Measurements from ENCODE around the gene SLC1A6. TPM values are rescaled to one million over a fixed set of nuclear protein-coding genes. Genes with fewer than 3 reads are reported as not detected.

The SLC1A6 gene
- polyA plus RNA-seq, 1 donor from 2014 or later, result 46.6 TPM

- Histone ChIP-seq H4K20me1 (ENCODE audit: insufficient read depth) (no peaks in the 10 kb centered on the region), H3K9me2 (ENCODE audit: insufficient read depth, low read length) (no peaks in the 10 kb centered on the region), H3K79me2 (replicated peaks; ENCODE audit: insufficient read depth, low read length) (no peaks in the 10 kb centered on the region), H3K9me3 (ENCODE audit: low read length) (no peaks in the 10 kb centered on the region), H3K4me3 (ENCODE audit: low read length) (no peak overlapping the region), H3K4me2 (ENCODE audit: low read length) (no peak overlapping the region), H3K36me3 (ENCODE audit: insufficient read depth, low read length) (no peaks in the 10 kb centered on the region), H3K27ac (ENCODE audit: low read length) (no peak overlapping the region), H3K9ac (ENCODE audit: low read length) (no peak overlapping the region), H2AFZ (ENCODE audit: low read depth, low read length) (no peak overlapping the region), H3K27me3 (ENCODE audit: insufficient read depth, low read depth, low read length) (peaks cover 26% of the 10 kb centered on the region), H3F3A (ENCODE audit: insufficient read depth, low read length, poor library complexity, severe bottlenecking) (no peaks in the 10 kb centered on the region)
- TF ChIP-seq POLR2AphosphoS5 (IDR thresholded peaks at IDR 0.05) (no peak), EP300 (conservative IDR thresholded peaks at IDR 0.05; ENCODE audit: poor library complexity, severe bottlenecking) (no peak), EZH2 (IDR thresholded peaks at IDR 0.05; ENCODE audit: borderline replicate concordance, insufficient read depth, low read length, poor library complexity, severe bottlenecking) (no peak), RAD21 (conservative IDR thresholded peaks at IDR 0.05) (no peak), MXI1 (conservative IDR thresholded peaks at IDR 0.05; ENCODE audit: poor library complexity, severe bottlenecking) (no peak), SMC3 (conservative IDR thresholded peaks at IDR 0.05; ENCODE audit: poor library complexity) (no peak), TAF1 (IDR thresholded peaks at IDR 0.05; ENCODE audit: low read depth) (no peak)
- TF ChIP-seq, protein P1, sequence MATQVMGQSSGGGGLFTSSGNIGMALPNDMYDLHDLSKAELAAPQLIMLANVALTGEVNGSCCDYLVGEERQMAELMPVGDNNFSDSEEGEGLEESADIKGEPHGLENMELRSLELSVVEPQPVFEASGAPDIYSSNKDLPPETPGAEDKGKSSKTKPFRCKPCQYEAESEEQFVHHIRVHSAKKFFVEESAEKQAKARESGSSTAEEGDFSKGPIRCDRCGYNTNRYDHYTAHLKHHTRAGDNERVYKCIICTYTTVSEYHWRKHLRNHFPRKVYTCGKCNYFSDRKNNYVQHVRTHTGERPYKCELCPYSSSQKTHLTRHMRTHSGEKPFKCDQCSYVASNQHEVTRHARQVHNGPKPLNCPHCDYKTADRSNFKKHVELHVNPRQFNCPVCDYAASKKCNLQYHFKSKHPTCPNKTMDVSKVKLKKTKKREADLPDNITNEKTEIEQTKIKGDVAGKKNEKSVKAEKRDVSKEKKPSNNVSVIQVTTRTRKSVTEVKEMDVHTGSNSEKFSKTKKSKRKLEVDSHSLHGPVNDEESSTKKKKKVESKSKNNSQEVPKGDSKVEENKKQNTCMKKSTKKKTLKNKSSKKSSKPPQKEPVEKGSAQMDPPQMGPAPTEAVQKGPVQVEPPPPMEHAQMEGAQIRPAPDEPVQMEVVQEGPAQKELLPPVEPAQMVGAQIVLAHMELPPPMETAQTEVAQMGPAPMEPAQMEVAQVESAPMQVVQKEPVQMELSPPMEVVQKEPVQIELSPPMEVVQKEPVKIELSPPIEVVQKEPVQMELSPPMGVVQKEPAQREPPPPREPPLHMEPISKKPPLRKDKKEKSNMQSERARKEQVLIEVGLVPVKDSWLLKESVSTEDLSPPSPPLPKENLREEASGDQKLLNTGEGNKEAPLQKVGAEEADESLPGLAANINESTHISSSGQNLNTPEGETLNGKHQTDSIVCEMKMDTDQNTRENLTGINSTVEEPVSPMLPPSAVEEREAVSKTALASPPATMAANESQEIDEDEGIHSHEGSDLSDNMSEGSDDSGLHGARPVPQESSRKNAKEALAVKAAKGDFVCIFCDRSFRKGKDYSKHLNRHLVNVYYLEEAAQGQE (IDR thresholded peaks at IDR 0.05; ENCODE audit: borderline replicate concordance), result no peak
- TF ChIP-seq, protein P2, sequence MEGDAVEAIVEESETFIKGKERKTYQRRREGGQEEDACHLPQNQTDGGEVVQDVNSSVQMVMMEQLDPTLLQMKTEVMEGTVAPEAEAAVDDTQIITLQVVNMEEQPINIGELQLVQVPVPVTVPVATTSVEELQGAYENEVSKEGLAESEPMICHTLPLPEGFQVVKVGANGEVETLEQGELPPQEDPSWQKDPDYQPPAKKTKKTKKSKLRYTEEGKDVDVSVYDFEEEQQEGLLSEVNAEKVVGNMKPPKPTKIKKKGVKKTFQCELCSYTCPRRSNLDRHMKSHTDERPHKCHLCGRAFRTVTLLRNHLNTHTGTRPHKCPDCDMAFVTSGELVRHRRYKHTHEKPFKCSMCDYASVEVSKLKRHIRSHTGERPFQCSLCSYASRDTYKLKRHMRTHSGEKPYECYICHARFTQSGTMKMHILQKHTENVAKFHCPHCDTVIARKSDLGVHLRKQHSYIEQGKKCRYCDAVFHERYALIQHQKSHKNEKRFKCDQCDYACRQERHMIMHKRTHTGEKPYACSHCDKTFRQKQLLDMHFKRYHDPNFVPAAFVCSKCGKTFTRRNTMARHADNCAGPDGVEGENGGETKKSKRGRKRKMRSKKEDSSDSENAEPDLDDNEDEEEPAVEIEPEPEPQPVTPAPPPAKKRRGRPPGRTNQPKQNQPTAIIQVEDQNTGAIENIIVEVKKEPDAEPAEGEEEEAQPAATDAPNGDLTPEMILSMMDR (IDR thresholded peaks at IDR 0.05; ENCODE audit: poor library complexity, severe bottlenecking), result no peak
These were observed 36.4 kb upstream of the SLC1A6 start for GRCh38 chr19:15015946-15016542.

DNA sequence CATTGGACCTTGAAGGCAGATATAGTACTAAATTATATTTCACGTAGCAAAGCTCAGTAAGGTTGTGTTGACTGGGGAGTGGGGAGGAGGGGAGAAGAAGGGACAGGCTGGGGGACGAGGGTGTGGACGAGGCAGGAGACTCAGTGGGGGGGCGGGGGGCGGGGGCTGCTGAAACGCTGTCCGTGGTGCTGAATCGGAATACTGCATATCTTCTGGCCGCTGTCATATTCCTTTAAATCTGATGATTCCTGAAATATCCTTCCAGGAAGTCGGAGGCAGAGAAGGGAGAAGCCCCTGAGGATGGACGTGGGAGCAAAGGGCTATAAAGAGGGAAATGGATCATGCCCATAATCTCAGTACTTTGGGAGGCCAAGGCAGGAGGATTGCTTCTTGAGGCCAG is 34.9 kb upstream of the SLC1A6 start:
- no peak overlapping the region for H3K4me3 ChIP-seq (ENCODE audit: low read length)
- no peak for TF ChIP-seq EZH2 (IDR thresholded peaks at IDR 0.05; ENCODE audit: borderline replicate concordance, insufficient read depth, low read length, poor library complexity, severe bottlenecking)
- no peak for TF ChIP-seq RAD21 (conservative IDR thresholded peaks at IDR 0.05)
- TF ChIP-seq TAF1 (IDR thresholded peaks at IDR 0.05; ENCODE audit: low read depth), result no peak
- TF ChIP-seq POLR2AphosphoS5 (IDR thresholded peaks at IDR 0.05), result no peak
- TF ChIP-seq MXI1 (conservative IDR thresholded peaks at IDR 0.05; ENCODE audit: poor library complexity, severe bottlenecking), result no peak
- TF ChIP-seq, protein P1 (IDR thresholded peaks at IDR 0.05; ENCODE audit: borderline replicate concordance), result no peak
- no peak for TF ChIP-seq SMC3 (conservative IDR thresholded peaks at IDR 0.05; ENCODE audit: poor library complexity)
- TF ChIP-seq EP300 (conservative IDR thresholded peaks at IDR 0.05; ENCODE audit: poor library complexity, severe bottlenecking), result no peak
- TF ChIP-seq, protein P2 (IDR thresholded peaks at IDR 0.05; ENCODE audit: poor library complexity, severe bottlenecking), result no peak
- H3K79me2 ChIP-seq (replicated peaks; ENCODE audit: insufficient read depth, low read length), result no peaks in the 10 kb centered on the region
- no peak overlapping the region for H3K9ac ChIP-seq (ENCODE audit: low read length)
- no peaks in the 10 kb centered on the region for H3K9me2 ChIP-seq (ENCODE audit: insufficient read depth, low read length)
- no peaks in the 10 kb centered on the region for H3F3A ChIP-seq (ENCODE audit: insufficient read depth, low read length, poor library complexity, severe bottlenecking)
- peaks cover 33% of the 10 kb centered on the region for H3K27me3 ChIP-seq (ENCODE audit: insufficient read depth, low read depth, low read length)
- H3K27ac ChIP-seq (ENCODE audit: low read length), result no peak overlapping the region
- no peaks in the 10 kb centered on the region for H4K20me1 ChIP-seq (ENCODE audit: insufficient read depth)
- H3K9me3 ChIP-seq (ENCODE audit: low read length), result no peaks in the 10 kb centered on the region
- no peak overlapping the region for H2AFZ ChIP-seq (ENCODE audit: low read depth, low read length)
- H3K4me2 ChIP-seq (ENCODE audit: low read length), result no peak overlapping the region
- H3K36me3 ChIP-seq (ENCODE audit: insufficient read depth, low read length), result no peaks in the 10 kb centered on the region

Data from neural cell (in vitro differentiated cells).